Naive B cell (primary cell): Measurements from ENCODE around the gene SURF2. TPM values are rescaled to one million over a fixed set of nuclear protein-coding genes. Genes with fewer than 3 reads are reported as not detected.
A peak's percentile ranks its signal among the peaks of the same experiment; 100 is the strongest.

ENCODE experiments used
- ATAC-seq, 2 donors: fragments of 150-1000 bp; cut with Tn5 transposase; 2 replicates each; pipeline ENCODE4 v1.10.0; 2021; ENCODE audit warnings: low read depth in 2 of 2, mild to moderate bottlenecking in 2 of 2, moderate library complexity in 2 of 2
- DNase-seq: peaks from one replicate; pipeline ENCODE4 v3.0.0; 2022
- H3K27ac Mint-ChIP-seq, 6 donors: one replicate each; pipeline ENCODE4 v1.8.0; 2020 to 2022; ENCODE audit warnings: mild to moderate bottlenecking in 6 of 6, mixed read lengths in 6 of 6, moderate library complexity in 5 of 6, inconsistent platforms in 2 of 6
- H3K27me3 Mint-ChIP-seq, 3 donors: one replicate each; pipeline ENCODE4 v1.8.0; 2021 to 2022; ENCODE audit warnings: mixed read lengths in 3 of 3, mild to moderate bottlenecking in 1 of 3
- H3K36me3 Mint-ChIP-seq, 2 donors: one replicate each; pipeline ENCODE4 v1.8.0; 2020 to 2022; ENCODE audit warnings: mixed read lengths in 2 of 2, inconsistent platforms in 1 of 2, mild to moderate bottlenecking in 1 of 2
- H3K4me1 Mint-ChIP-seq, 3 donors: one replicate each; pipeline ENCODE4 v1.8.0; 2020 to 2022; ENCODE audit warnings: mixed read lengths in 3 of 3, inconsistent platforms in 1 of 3, mild to moderate bottlenecking in 1 of 3, moderate library complexity in 1 of 3
- H3K4me3 Mint-ChIP-seq, 8 donors: one replicate each; pipeline ENCODE4 v1.8.0; 2020 to 2022; ENCODE audit warnings: mild to moderate bottlenecking in 8 of 8, mixed read lengths in 8 of 8, moderate library complexity in 8 of 8, inconsistent platforms in 2 of 8
- H3K9me3 Mint-ChIP-seq, 7 donors: one replicate each; pipeline ENCODE4 v1.8.0; 2020 to 2022; ENCODE audit warnings: mixed read lengths in 7 of 7, mild to moderate bottlenecking in 5 of 7, inconsistent platforms in 2 of 7, moderate library complexity in 1 of 7
- polyA plus RNA-seq, 6 donors: library from polyadenylated mRNA; unstranded; fragments of 300-500 nt; fragmentation: Illumina TruSeq; gene quantifications; one replicate each; pipeline ENCODE4 v1.2.3, GENCODE V29; 2021; ENCODE audit warnings: low read depth in 6 of 6

SURF2 gene
- polyA plus RNA-seq, 6 donors from 2014 or later, result 21.6 to 40.5 (median 28.1) TPM

- peak overlapping the region in 1 of 6 donors; percentile 70 for H3K27ac Mint-ChIP-seq
- no peaks in the 10 kb centered on the region for H3K27me3 Mint-ChIP-seq
- H3K36me3 Mint-ChIP-seq, result peaks cover 9 to 10% of the 10 kb centered on the region in 2 donors
- H3K4me3 Mint-ChIP-seq, result peak overlapping the region in 2 of 8 donors; percentile 74 to 95
- H3K9me3 Mint-ChIP-seq, result no peaks in the 10 kb centered on the region
- no peak for DNase-seq
- ATAC-seq, result no peak
- peaks cover 27 to 50% (median 35%) of the 10 kb centered on the region in 3 donors for H3K4me1 Mint-ChIP-seq
Measured at GRCh38 chr9:133351526-133351907, 4.8 kb upstream of the SURF2 start.

GRCh38 chr9:133351908-133352634 is 4.3 kb upstream of the SURF2 start:
- peak overlapping the region in 2 of 8 donors; percentile 55 to 95 for H3K4me3 Mint-ChIP-seq
- H3K9me3 Mint-ChIP-seq, result no peaks in the 10 kb centered on the region
- H3K27ac Mint-ChIP-seq, result peak overlapping the region in 3 of 6 donors; percentile 33 to 50 (median 37)
- no peak for DNase-seq
- peaks cover 21 to 47% (median 30%) of the 10 kb centered on the region in 3 donors for H3K4me1 Mint-ChIP-seq
- no peak for ATAC-seq
- H3K27me3 Mint-ChIP-seq, result no peaks in the 10 kb centered on the region
- H3K36me3 Mint-ChIP-seq, result peaks cover 9 to 10% of the 10 kb centered on the region in 2 donors

- Mint-ChIP-seq H3K4me3 (peak overlapping the region in 1 of 8 donors; percentile 95), H3K36me3 (peaks cover 9 to 10% of the 10 kb centered on the region in 2 donors), H3K27me3 (no peaks in the 10 kb centered on the region), H3K9me3 (no peaks in the 10 kb centered on the region), H3K4me1 (peaks cover 21 to 51% (median 29%) of the 10 kb centered on the region in 3 donors), H3K27ac (peak overlapping the region in 3 of 6 donors; percentile 37 to 88 (median 67))
- no peak for ATAC-seq
- no peak for DNase-seq
Measured at GRCh38 chr9:133352635-133353340, 3.6 kb upstream of the SURF2 start.

GRCh38 chr9:133353548-133353947 is 2.8 kb upstream of the SURF2 start:
- DNase-seq (no peak), ATAC-seq (no peak)
- peak overlapping the region in 3 of 8 donors; percentile 24 to 95 (median 60) for H3K4me3 Mint-ChIP-seq
- no peaks in the 10 kb centered on the region for H3K9me3 Mint-ChIP-seq
- H3K4me1 Mint-ChIP-seq, result peaks cover 23 to 54% (median 29%) of the 10 kb centered on the region in 3 donors
- H3K27me3 Mint-ChIP-seq, result no peaks in the 10 kb centered on the region
- peaks cover 9 to 10% of the 10 kb centered on the region in 2 donors for H3K36me3 Mint-ChIP-seq
- peak overlapping the region in 1 of 6 donors; percentile 88 for H3K27ac Mint-ChIP-seq

- peak overlapping the region in 2 of 6 donors; percentile 15 to 94 for H3K27ac Mint-ChIP-seq
- peaks cover 3 to 9% of the 10 kb centered on the region in 2 donors for H3K36me3 Mint-ChIP-seq
- peaks cover 23 to 51% (median 28%) of the 10 kb centered on the region in 3 donors for H3K4me1 Mint-ChIP-seq
- peak overlapping the region in 7 of 8 donors; percentile 57 to 95 (median 82) for H3K4me3 Mint-ChIP-seq
- H3K9me3 Mint-ChIP-seq, result no peaks in the 10 kb centered on the region
- H3K27me3 Mint-ChIP-seq, result no peaks in the 10 kb centered on the region
- ATAC-seq (no peak), DNase-seq (no peak)
Measured at GRCh38 chr9:133354766-133355165, 1.6 kb upstream of the SURF2 start.

GRCh38 chr9:133355881-133356357 is 431 bp upstream of the SURF2 start:
- DNase-seq (no peak), ATAC-seq (peak; percentile 41 to 52)
- peak overlapping the region in 5 of 6 donors; percentile 30 to 95 (median 87) for H3K27ac Mint-ChIP-seq
- peaks cover 23 to 48% (median 30%) of the 10 kb centered on the region in 3 donors for H3K4me1 Mint-ChIP-seq
- peaks cover 3 to 9% of the 10 kb centered on the region in 2 donors for H3K36me3 Mint-ChIP-seq
- peak overlapping the region; percentile 79 to 95 (median 88) for H3K4me3 Mint-ChIP-seq
- H3K27me3 Mint-ChIP-seq, result no peaks in the 10 kb centered on the region
- H3K9me3 Mint-ChIP-seq, result no peaks in the 10 kb centered on the region

GRCh38 chr9:133357656-133358055 is 1.3 kb downstream of the SURF2 start:
- Mint-ChIP-seq H3K36me3 (peaks cover 0 to 16% of the 10 kb centered on the region in 2 donors), H3K4me3 (peak overlapping the region; percentile 70 to 95 (median 85)), H3K27me3 (no peaks in the 10 kb centered on the region), H3K9me3 (no peaks in the 10 kb centered on the region), H3K27ac (peak overlapping the region in 5 of 6 donors; percentile 41 to 87 (median 84)), H3K4me1 (peaks cover 23 to 47% (median 30%) of the 10 kb centered on the region in 3 donors)
- ATAC-seq (no peak), DNase-seq (no peak)

- peaks cover 17 to 40% (median 23%) of the 10 kb centered on the region in 3 donors for H3K4me1 Mint-ChIP-seq
- DNase-seq (no peak), ATAC-seq (no peak)
- H3K36me3 Mint-ChIP-seq, result peaks cover 0 to 16% of the 10 kb centered on the region in 2 donors
- H3K4me3 Mint-ChIP-seq, result peak overlapping the region in 2 of 8 donors; percentile 86 to 95
- H3K27me3 Mint-ChIP-seq, result no peaks in the 10 kb centered on the region
- no peaks in the 10 kb centered on the region for H3K9me3 Mint-ChIP-seq
- peak overlapping the region in 2 of 6 donors; percentile 57 to 79 for H3K27ac Mint-ChIP-seq
Measured at GRCh38 chr9:133359399-133360175, 3.2 kb downstream of the SURF2 start.

GRCh38 chr9:133360400-133361393 is 4.3 kb downstream of the SURF2 start:
- H3K9me3 Mint-ChIP-seq, result no peaks in the 10 kb centered on the region
- no peak for ATAC-seq
- no peak for DNase-seq
- no peaks in the 10 kb centered on the region for H3K27me3 Mint-ChIP-seq
- H3K36me3 Mint-ChIP-seq, result peaks cover 0 to 16% of the 10 kb centered on the region in 2 donors
- H3K27ac Mint-ChIP-seq, result peak overlapping the region in 3 of 6 donors; percentile 70 to 88 (median 79)
- peaks cover 17 to 30% (median 23%) of the 10 kb centered on the region in 3 donors for H3K4me1 Mint-ChIP-seq
- peak overlapping the region in 3 of 8 donors; percentile 44 to 56 (median 56) for H3K4me3 Mint-ChIP-seq

GRCh38 chr9:133361507-133362092 is 5.2 kb downstream of the SURF2 start:
- ATAC-seq (no peak), DNase-seq (no peak)
- Mint-ChIP-seq H3K36me3 (peaks cover 0 to 16% of the 10 kb centered on the region in 2 donors), H3K9me3 (no peaks in the 10 kb centered on the region), H3K4me1 (peaks cover 17 to 27% (median 23%) of the 10 kb centered on the region in 3 donors), H3K4me3 (peak overlapping the region in 2 of 8 donors; percentile 22 to 56), H3K27me3 (no peaks in the 10 kb centered on the region), H3K27ac (no peak overlapping the region)

- peaks cover 0 to 16% of the 10 kb centered on the region in 2 donors for H3K36me3 Mint-ChIP-seq
- no peaks in the 10 kb centered on the region for H3K27me3 Mint-ChIP-seq
- peak overlapping the region in 2 of 6 donors; percentile 30 to 49 for H3K27ac Mint-ChIP-seq
- DNase-seq (no peak), ATAC-seq (no peak)
- H3K4me1 Mint-ChIP-seq, result peaks cover 16 to 23% (median 21%) of the 10 kb centered on the region in 3 donors
- H3K4me3 Mint-ChIP-seq, result peak overlapping the region in 1 of 8 donors; percentile 56
- H3K9me3 Mint-ChIP-seq, result no peaks in the 10 kb centered on the region
Measured at GRCh38 chr9:133362359-133363044, 6.2 kb downstream of the SURF2 start.
